Right atrium auricular region (tissue), 2 donors: ENCODE results near the gene FAM151B. TPM values are rescaled to one million over a fixed set of nuclear protein-coding genes. Genes with fewer than 3 reads are reported as not detected.

Experiments
- DNase-seq: peaks from one replicate; pipeline ENCODE4 v3.0.0-alpha.2; 2019; ENCODE audit warnings: low spot score
- H3K27ac ChIP-seq, 2 donors: fragments of 200-600 bp; sonication (generic); 1 replicate in 1 of 2; 2 replicates in 1 of 2; pipeline ENCODE4 v1.5.1; 2016 to 2019
- H3K27me3 ChIP-seq, 2 donors: fragments of 200-600 bp; sonication (generic); one replicate each; pipeline versions ENCODE4 v1.5.1 to v1.6.0; 2017 to 2019
- H3K36me3 ChIP-seq: fragments of 200-600 bp; sonication (generic); one replicate; pipeline ENCODE4 v1.5.1; 2016
- H3K4me1 ChIP-seq, 2 donors: fragments of 200-600 bp; sonication (generic); one replicate each; pipeline versions ENCODE4 v1.5.1 to v1.6.0; 2017 to 2019
- H3K4me3 ChIP-seq, 2 donors: fragments of 200-600 bp; sonication (generic); 1 replicate in 1 of 2; 2 replicates in 1 of 2; pipeline ENCODE4 v1.5.1; 2017 to 2019; ENCODE audit warnings: mild to moderate bottlenecking in 1 of 2, moderate library complexity in 1 of 2
- H3K9me3 ChIP-seq, 2 donors: fragments of 200-600 bp; sonication (generic); one replicate each; pipeline ENCODE4 v1.5.1; 2019
- CTCF ChIP-seq, 2 donors: fragments of 200-600 bp; sonication (generic); IDR thresholded peaks; one replicate each; pipeline ENCODE4 v1.5.1; 2019; ENCODE audit warnings: antibody characterized with exemption in 2 of 2
- total RNA-seq, 2 donors: library from RNA; depleted of rRNA; stranded (reverse); fragments of >200 nt; gene quantifications; one replicate each; pipeline ENCODE4 v1.1.0, GENCODE V29; 2016

FAM151B gene, protein sequence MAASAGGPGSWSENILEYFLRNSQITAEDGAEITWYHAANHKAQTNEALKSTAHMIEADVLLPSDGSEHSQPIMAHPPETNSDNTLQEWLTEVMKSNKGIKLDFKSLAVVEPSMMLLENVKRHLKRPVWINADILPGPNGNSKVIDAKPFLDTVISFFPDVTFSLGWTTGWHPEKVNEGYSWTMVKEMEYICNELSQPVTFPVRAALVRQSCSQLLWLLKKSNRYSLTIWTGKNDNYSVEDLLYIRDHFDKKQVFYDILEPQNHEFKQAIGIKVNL
- 1 to 10 TPM; 1.8 to 1.9 TPM for total RNA-seq

GRCh38 chr5:80487829-80488721, at the start of gene FAM151B:
Gene FAM151B (plus strand): TSS chr5:80488100. CDS start chr5:80488124, 24 bp downstream.
- peak within 1 kb of the TSS; percentile 77 to 80 for H3K27ac ChIP-seq
- peaks cover 0 to 3% of the 10 kb centered on the region in 2 donors for H3K9me3 ChIP-seq
- peaks cover 0 to 8% of the 10 kb centered on the region in 2 donors for H3K4me1 ChIP-seq
- H3K4me3 ChIP-seq, result peak within 1 kb of the TSS; percentile 72 to 83
- DNase-seq, result peak; percentile 68
- no peaks in the 10 kb centered on the region for H3K27me3 ChIP-seq
- no peaks in the 10 kb centered on the region for H3K36me3 ChIP-seq
- TF ChIP-seq CTCF (IDR thresholded peaks at IDR 0.05), result peak in 1 of 2 donors; percentile 44

DNA sequence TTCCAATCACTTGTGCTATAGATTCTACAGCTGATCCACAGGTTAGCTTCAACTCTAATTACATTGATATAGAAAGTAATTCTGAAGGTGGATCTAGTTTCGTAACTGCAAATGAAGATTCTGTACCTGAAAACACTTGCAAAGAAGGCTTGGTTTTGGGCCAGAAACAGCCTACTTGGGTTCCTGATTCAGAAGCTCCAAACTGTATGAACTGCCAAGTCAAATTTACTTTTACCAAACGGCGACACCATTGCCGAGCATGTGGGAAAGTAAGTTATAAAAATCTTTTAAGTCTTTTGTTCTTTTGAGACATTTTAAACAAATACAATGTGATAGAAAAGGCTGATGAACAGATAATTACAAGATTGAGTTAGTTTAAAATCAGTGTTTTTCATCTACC, 49.2 kb upstream of the FAM151B start:
- no peak for DNase-seq
- H3K9me3 ChIP-seq, result no peaks in the 10 kb centered on the region
- no peak overlapping the region for H3K4me3 ChIP-seq
- peaks cover 0 to 3% of the 10 kb centered on the region in 2 donors for H3K4me1 ChIP-seq
- H3K36me3 ChIP-seq, result peaks cover 58% of the 10 kb centered on the region
- H3K27ac ChIP-seq, result no peak overlapping the region
- TF ChIP-seq CTCF (IDR thresholded peaks at IDR 0.05), result no peak
- H3K27me3 ChIP-seq, result no peaks in the 10 kb centered on the region

- Histone ChIP-seq H3K36me3 (peaks cover 59% of the 10 kb centered on the region), H3K9me3 (no peaks in the 10 kb centered on the region)
- no peak for TF ChIP-seq CTCF (IDR thresholded peaks at IDR 0.05)
These were observed 48.7 kb upstream of the FAM151B start for GRCh38 chr5:80439213-80439612.

GRCh38 chr5:80442742-80443141, 45.2 kb upstream of the FAM151B start:
- H3K36me3 ChIP-seq, result peaks cover 64% of the 10 kb centered on the region

More at GRCh38 chr5:80439213-80439612, 48.7 kb upstream of the FAM151B start:
- DNase-seq, result no peak
- no peak overlapping the region for H3K4me3 ChIP-seq
- no peak overlapping the region for H3K27ac ChIP-seq
- H3K27me3 ChIP-seq, result no peaks in the 10 kb centered on the region
- peaks cover 0 to 3% of the 10 kb centered on the region in 2 donors for H3K4me1 ChIP-seq

DNA sequence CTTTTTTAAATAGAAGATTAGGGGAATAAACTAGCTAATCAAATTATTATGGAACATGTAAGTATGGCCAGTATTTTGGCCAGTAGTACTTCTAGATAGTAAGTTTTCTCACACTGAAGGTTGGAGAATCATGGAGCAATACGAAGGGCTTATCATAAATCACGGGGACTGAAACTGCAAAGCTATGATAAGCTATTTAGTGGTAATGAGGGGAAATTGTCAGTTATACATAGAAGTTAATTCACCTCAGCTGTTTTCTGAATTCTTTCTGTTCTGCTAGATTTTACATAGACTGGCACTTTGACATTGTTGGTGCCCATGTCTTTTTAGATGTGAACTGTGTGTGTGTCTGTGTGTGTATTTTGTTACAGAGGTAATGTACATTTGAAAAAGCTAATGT, 34.5 kb upstream of the FAM151B start:
- no peak for DNase-seq
- Histone ChIP-seq H3K27ac (no peak overlapping the region), H3K36me3 (peaks cover 52% of the 10 kb centered on the region), H3K4me1 (no peaks in the 10 kb centered on the region), H3K9me3 (no peaks in the 10 kb centered on the region), H3K4me3 (no peak overlapping the region), H3K27me3 (no peaks in the 10 kb centered on the region)
- no peak for TF ChIP-seq CTCF (IDR thresholded peaks at IDR 0.05)

More at GRCh38 chr5:80442742-80443141, 45.2 kb upstream of the FAM151B start:
- no peak for TF ChIP-seq CTCF (IDR thresholded peaks at IDR 0.05)
- no peak for DNase-seq
- no peak overlapping the region for H3K4me3 ChIP-seq
- H3K9me3 ChIP-seq, result no peaks in the 10 kb centered on the region
- no peak overlapping the region for H3K27ac ChIP-seq
- no peaks in the 10 kb centered on the region for H3K27me3 ChIP-seq
- peaks cover 0 to 3% of the 10 kb centered on the region in 2 donors for H3K4me1 ChIP-seq
